ENCODE results near the gene SLC25A45.

DNA sequence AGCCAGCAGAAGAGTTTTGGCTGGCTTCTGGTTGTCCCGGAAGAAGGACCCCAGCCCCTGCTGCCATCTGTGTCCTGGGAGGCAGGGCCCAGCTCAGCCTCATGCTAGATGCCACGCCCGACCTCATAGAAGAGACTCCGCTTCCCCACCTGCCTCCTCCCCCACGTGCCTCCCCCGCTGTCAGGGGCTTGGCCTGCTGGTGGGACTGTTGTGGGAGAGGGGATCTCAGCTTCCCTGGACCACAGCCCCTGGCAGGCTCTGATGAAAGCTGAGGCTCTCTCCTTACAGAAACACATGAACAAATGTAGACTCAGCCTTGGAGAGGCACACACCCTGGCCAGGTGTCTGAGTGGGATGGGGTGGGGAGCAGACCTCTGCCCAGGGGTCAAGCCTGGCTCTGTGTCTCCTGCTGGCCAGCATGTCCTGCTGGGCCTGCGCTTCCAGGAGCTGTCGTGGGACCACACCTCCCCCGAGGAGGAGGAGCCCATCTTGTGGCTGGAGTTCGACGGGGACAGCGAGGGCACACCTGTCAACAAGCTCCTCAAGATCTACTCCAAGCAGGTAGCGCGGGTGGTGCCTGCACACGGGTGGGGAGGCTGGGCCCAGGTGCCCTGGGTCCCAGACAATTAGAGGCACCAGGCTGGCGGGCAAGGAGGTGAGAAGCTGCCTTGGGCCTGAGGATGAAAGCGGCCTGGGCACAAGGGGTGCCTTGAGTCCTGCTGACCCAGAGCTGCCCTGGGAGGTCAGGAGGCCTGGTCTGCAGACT is 18.0 kb upstream of the SLC25A45 start:
- TF ChIP-seq POLR2A (IDR thresholded peaks at IDR 0.05; ENCODE audit: low read depth, low read length) (no peak), POLR2AphosphoS5 (IDR thresholded peaks at IDR 0.05; ENCODE audit: low read depth, low read length) (no peak), TAF1 (IDR thresholded peaks at IDR 0.05; ENCODE audit: low read depth, low read length) (no peak)
